ENCODE data around the gene NEUROG2.
"Not testable (repeated sequence)": the region's sequence is repeated elsewhere in the genome, so short reads cannot be mapped to it uniquely, and the experiment has no call there.

The NEUROG2 gene

GRCh38 chr4:112516066-112516470, at the start of gene NEUROG2:
Gene NEUROG2 (minus strand): TSS chr4:112516180. CDS start chr4:112515475, 705 bp downstream.
- DNase-seq, result no peak

- no peak for DNase-seq
Observed at GRCh38 chr4:112564706-112565270, 48.8 kb upstream of the NEUROG2 start.

GRCh38 chr4:112563431-112564200, 47.6 kb upstream of the NEUROG2 start:
- no peak for DNase-seq

GRCh38 chr4:112562254-112562879, 46.4 kb upstream of the NEUROG2 start:
- DNase-seq, result no peak

- DNase-seq, result no peak
Observed at GRCh38 chr4:112560084-112560483, 44.1 kb upstream of the NEUROG2 start.

GRCh38 chr4:112559053-112559452, 43.1 kb upstream of the NEUROG2 start:
- no peak for DNase-seq

GRCh38 chr4:112557676-112558411, 41.9 kb upstream of the NEUROG2 start:
- no peak for DNase-seq

- not testable (repeated sequence) for DNase-seq
Observed at GRCh38 chr4:112554271-112554670, 38.3 kb upstream of the NEUROG2 start.

- no peak for DNase-seq
Observed at GRCh38 chr4:112552668-112553067, 36.7 kb upstream of the NEUROG2 start.

GRCh38 chr4:112550728-112551127, 34.7 kb upstream of the NEUROG2 start:
- DNase-seq, result no peak

- no peak for DNase-seq
Observed at GRCh38 chr4:112546476-112546875, 30.5 kb upstream of the NEUROG2 start.

- no peak for DNase-seq
Observed at GRCh38 chr4:112545346-112545745, 29.4 kb upstream of the NEUROG2 start.

GRCh38 chr4:112540695-112541094, 24.7 kb upstream of the NEUROG2 start:
- no peak for DNase-seq

GRCh38 chr4:112536123-112536522, 20.1 kb upstream of the NEUROG2 start:
- DNase-seq, result no peak

- DNase-seq, result no peak
Observed at GRCh38 chr4:112532267-112532666, 16.3 kb upstream of the NEUROG2 start.

- DNase-seq, result no peak
Observed at GRCh38 chr4:112531146-112531545, 15.2 kb upstream of the NEUROG2 start.

GRCh38 chr4:112526061-112526460, 10.1 kb upstream of the NEUROG2 start:
- DNase-seq, result no peak

- peak; percentile 74 for DNase-seq
Observed at GRCh38 chr4:112523764-112524505, 8.0 kb upstream of the NEUROG2 start.

GRCh38 chr4:112523008-112523721, 7.2 kb upstream of the NEUROG2 start:
- DNase-seq, result peak; percentile 46

- not testable (repeated sequence) for DNase-seq
Observed at GRCh38 chr4:112522431-112522830, 6.5 kb upstream of the NEUROG2 start.

GRCh38 chr4:112521123-112522023, 5.4 kb upstream of the NEUROG2 start:
- no peak for DNase-seq

Data from CD4-positive, alpha-beta T cell treated with Interleukin-21 for 1 hour (primary cell).